GM10266 (cell line): Measurements from ENCODE around the gene UBASH3B.

Source experiments
- DNase-seq: peaks from one replicate; pipeline ENCODE4 v3.0.0; 2012; ENCODE audit errors: extremely low spot score
- CTCF ChIP-seq: IDR thresholded peaks from 2 replicates; pipeline ENCODE4 v1.5.1; 2012; ENCODE audit warnings: mild to moderate bottlenecking, low read depth; ENCODE audit not compliant: control insufficient read depth, insufficient read depth; ENCODE audit errors: missing control alignments

The UBASH3B gene

DNA sequence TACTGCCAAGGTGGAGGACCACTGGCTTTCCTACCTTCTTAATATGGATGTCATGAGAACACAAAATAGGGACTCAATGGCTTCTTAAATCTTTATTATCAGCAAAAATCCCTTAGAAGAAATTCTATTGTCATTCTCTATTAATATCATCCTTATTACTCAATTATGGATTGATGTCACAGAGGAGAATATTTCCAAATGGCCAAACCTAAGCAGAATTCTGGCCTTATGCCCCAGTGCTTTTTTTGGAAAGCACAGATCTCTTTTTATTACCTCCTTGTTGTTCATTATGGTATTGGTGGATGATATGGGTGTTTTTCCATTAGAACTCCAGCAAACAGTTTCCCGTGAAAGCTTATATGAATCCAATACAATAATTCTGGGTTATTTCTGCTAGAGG lies 192.7 kb downstream of the UBASH3B start:
- DNase-seq, result no peak

GRCh38 chr11:122850076-122850631 lies 194.6 kb downstream of the UBASH3B start:
- no peak for DNase-seq
- no peak for TF ChIP-seq CTCF

More for the DNA sequence above, 192.7 kb downstream of the UBASH3B start:
- no peak for TF ChIP-seq CTCF

DNA sequence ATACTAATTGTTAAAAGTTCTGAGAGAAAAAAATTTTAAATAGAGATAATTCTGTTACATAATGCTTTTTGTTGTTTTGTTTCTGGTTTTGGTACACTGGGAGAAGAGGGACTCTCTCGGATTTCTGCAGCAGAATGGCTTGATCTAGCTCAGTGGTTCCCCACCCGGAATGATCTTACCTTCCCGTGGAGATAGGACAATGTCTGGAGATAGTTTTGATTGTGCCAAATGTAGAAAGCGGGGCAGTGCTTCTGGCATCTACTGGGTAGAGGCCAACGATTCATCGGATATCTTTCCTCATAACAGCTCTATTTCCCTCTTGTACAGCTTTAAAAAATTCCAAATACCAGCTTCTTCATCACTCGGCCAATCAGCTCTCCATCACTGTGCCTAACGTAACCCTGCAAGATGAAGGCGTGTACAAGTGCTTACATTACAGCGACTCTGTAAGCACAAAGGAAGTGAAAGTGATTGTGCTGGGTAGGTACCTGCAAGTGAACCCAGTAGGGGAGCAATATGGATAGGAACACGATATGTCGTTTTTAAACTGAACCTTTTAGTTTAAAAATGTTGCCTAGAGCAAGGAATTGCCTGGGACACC lies 195.9 kb downstream of the UBASH3B start:
- no peak for TF ChIP-seq CTCF
- no peak for DNase-seq

- no peak for TF ChIP-seq CTCF
- DNase-seq, result no peak
Measured at GRCh38 chr11:122852074-122852795, 196.7 kb downstream of the UBASH3B start.

DNA sequence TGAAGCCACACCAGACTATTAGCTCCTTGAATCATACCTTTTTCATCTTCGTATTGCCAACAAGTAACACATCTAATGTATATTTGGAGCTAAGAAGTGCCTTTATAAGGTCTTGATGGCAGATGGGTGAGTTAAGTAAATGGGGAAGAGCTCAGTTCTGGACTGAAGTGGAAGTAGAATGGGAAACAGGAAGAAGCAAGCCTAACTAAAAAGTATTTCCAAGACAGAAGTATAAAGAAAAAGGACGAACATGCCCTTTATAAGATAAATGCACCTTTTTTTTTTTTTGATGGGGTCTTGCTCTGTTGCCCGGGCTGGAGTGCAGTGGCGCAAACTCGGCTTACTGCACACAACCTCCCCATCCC lies 197.3 kb downstream of the UBASH3B start:
- DNase-seq, result no peak
- no peak for TF ChIP-seq CTCF

DNA sequence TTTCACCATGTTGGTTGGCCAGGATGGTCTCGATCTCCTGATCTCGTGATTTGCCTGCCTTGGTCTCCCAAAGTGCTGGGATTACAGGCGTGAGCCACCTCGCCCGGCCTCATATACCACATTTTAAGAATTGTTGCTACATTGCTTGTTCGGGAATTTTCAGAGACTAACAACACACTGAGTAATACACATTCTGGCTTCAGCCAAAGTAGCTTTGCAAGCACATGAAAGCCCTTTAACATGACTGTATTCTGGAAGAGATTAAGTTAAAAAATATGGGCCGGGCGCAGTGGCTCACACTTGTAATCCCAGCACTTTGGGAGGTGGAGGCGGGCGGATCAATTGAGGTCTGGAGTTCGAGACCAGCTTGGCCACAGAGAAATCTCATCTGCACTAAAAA lies 197.7 kb downstream of the UBASH3B start:
- no peak for DNase-seq
- TF ChIP-seq CTCF, result no peak

- TF ChIP-seq CTCF, result peak; percentile 62
Measured at GRCh38 chr11:122853971-122854446, 198.5 kb downstream of the UBASH3B start.

More at GRCh38 chr11:122853971-122854446, 198.5 kb downstream of the UBASH3B start:
- DNase-seq, result peak; percentile 34
